ENCODE measurements around the gene YWHAE.
"Not testable (repeated sequence)": the region's sequence is repeated elsewhere in the genome, so short reads cannot be mapped to it uniquely, and the experiment has no call there.

The YWHAE gene

GRCh38 chr17:1399679-1400512, at the start of gene YWHAE:
Gene YWHAE, minus strand, starts transcription at chr17:1400222. Its CDS starts 112 bp downstream, at chr17:1400110.
- H3K4me3 ChIP-seq (ENCODE audit: low read depth, low read length), result peak within 1 kb of the TSS; percentile 95

GRCh38 chr17:1449412-1449967, 49.5 kb upstream of the YWHAE start:
- H3K4me3 ChIP-seq (ENCODE audit: low read depth, low read length), result no peak overlapping the region

GRCh38 chr17:1447052-1447451, 47.0 kb upstream of the YWHAE start:
- no peak overlapping the region for H3K4me3 ChIP-seq (ENCODE audit: low read depth, low read length)

GRCh38 chr17:1446201-1446600, 46.2 kb upstream of the YWHAE start:
- H3K4me3 ChIP-seq (ENCODE audit: low read depth, low read length), result no peak overlapping the region

GRCh38 chr17:1445695-1446094, 45.7 kb upstream of the YWHAE start:
- not testable (repeated sequence) for H3K4me3 ChIP-seq (ENCODE audit: low read depth, low read length)

- not testable (repeated sequence) for H3K4me3 ChIP-seq (ENCODE audit: low read depth, low read length)
Observed at GRCh38 chr17:1442721-1443120, 42.7 kb upstream of the YWHAE start.

GRCh38 chr17:1442187-1442586, 42.2 kb upstream of the YWHAE start:
- H3K4me3 ChIP-seq (ENCODE audit: low read depth, low read length), result no peak overlapping the region

- H3K4me3 ChIP-seq (ENCODE audit: low read depth, low read length), result no peak overlapping the region
Observed at GRCh38 chr17:1440921-1441320, 40.9 kb upstream of the YWHAE start.

GRCh38 chr17:1438593-1439083, 38.6 kb upstream of the YWHAE start:
- H3K4me3 ChIP-seq (ENCODE audit: low read depth, low read length), result no peak overlapping the region

GRCh38 chr17:1435326-1435725, 35.3 kb upstream of the YWHAE start:
- no peak overlapping the region for H3K4me3 ChIP-seq (ENCODE audit: low read depth, low read length)

- no peak overlapping the region for H3K4me3 ChIP-seq (ENCODE audit: low read depth, low read length)
Observed at GRCh38 chr17:1434150-1434549, 34.1 kb upstream of the YWHAE start.

GRCh38 chr17:1431631-1432104, 31.6 kb upstream of the YWHAE start:
- no peak overlapping the region for H3K4me3 ChIP-seq (ENCODE audit: low read depth, low read length)

GRCh38 chr17:1423456-1424135, 23.6 kb upstream of the YWHAE start:
- no peak overlapping the region for H3K4me3 ChIP-seq (ENCODE audit: low read depth, low read length)

GRCh38 chr17:1422885-1423284, 22.9 kb upstream of the YWHAE start:
- no peak overlapping the region for H3K4me3 ChIP-seq (ENCODE audit: low read depth, low read length)

GRCh38 chr17:1421470-1421869, 21.4 kb upstream of the YWHAE start:
- no peak overlapping the region for H3K4me3 ChIP-seq (ENCODE audit: low read depth, low read length)

GRCh38 chr17:1420981-1421380, 21.0 kb upstream of the YWHAE start:
- H3K4me3 ChIP-seq (ENCODE audit: low read depth, low read length), result no peak overlapping the region

GRCh38 chr17:1420163-1420562, 20.1 kb upstream of the YWHAE start:
- H3K4me3 ChIP-seq (ENCODE audit: low read depth, low read length), result no peak overlapping the region

GRCh38 chr17:1418476-1418875, 18.5 kb upstream of the YWHAE start:
- H3K4me3 ChIP-seq (ENCODE audit: low read depth, low read length), result not testable (repeated sequence)

- no peak overlapping the region for H3K4me3 ChIP-seq (ENCODE audit: low read depth, low read length)
Observed at GRCh38 chr17:1416414-1416813, 16.4 kb upstream of the YWHAE start.

GRCh38 chr17:1414634-1415033, 14.6 kb upstream of the YWHAE start:
- H3K4me3 ChIP-seq (ENCODE audit: low read depth, low read length), result no peak overlapping the region

- no peak overlapping the region for H3K4me3 ChIP-seq (ENCODE audit: low read depth, low read length)
Observed at GRCh38 chr17:1414001-1414574, 14.1 kb upstream of the YWHAE start.
